GM19043 (cell line): ENCODE data around the gene CDHR3.

Experiments
- ATAC-seq: cut with Tn5 transposase; IDR thresholded peaks from one replicate; pipeline ENCODE4 v1.9.1; 2021; ENCODE audit warnings: low read depth; ENCODE audit not compliant: unreplicated experiment

Gene CDHR3

DNA sequence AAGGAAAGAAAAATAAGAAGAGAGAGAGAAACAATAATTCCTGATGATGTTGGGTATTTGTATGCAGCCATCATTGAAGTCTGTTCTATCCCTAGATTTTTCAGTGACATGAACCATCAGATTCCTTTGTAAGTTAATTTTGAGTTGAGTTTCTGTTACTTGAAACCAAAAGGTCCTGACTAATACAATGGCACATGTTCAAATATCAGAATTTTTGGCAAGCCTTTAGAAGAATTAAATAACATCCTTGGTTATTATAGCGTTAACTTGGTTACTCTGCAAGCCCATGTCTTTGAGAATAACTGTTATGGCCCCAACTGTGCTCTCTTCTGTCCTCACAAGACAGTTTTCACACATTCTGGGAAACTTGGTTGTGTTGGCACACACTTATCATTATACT lies 82.5 kb downstream of the CDHR3 start:
- no peak for ATAC-seq

DNA sequence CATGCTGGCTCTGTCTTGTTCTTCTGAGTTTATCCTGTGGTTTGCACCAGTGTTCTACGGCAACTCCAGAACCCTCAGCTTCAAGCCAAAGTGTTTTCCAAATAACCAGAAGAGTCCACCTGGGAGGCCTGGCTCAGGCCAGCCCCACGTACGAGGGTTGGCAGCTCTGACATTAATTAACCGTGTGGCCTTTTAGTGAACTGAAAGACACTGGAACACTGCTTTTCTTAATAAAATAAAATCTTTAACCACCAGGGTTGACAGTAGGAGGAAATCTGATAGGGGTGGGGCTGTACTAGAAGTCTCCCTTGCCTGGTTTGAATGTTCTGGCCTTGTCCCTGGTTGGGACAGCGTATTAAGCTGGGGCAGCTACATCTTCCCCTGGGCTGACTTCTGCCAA lies 84.1 kb downstream of the CDHR3 start:
- ATAC-seq: no peak

DNA sequence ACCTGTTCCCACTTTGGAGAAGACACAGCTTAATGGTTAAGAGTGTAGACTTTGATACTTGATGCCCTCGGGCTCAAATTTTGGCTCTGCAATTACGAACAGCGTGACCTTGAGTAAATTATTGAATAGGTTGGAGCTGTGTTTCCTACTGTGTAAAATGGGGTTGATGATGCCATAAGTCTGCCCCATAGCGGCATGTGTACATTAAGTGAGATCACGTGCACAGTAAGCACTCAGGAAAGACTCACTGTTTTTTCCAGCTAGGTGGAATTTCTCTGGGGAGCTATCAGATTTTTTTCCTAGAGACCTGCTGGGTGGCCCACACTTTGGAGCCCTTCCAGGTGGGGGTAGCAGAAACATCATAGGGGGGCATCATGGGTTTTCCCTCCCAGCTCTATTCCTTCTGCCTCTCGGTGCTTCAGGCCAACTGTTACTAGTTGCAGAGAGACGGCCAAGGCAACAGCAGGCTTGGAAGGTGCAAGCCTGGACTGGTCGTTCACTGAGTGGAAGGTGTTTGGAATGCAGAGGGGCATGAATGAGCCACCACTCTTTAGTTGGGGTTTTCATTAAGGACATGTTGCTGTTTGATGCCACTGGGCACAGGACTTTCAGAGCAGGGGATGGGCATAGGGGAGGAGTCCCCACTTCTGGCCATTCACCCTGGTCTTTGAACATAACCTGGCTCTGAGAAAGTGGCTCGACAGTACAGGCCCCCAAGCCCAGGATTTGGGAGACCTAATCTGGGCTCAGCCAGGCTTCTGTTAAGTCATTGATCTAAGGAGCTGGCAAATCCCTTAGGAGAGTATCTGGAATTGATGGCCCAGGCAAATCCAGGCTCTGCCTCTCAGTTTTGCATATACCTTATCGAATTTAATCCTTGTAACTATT lies 85.0 kb downstream of the CDHR3 start:
- no peak for ATAC-seq

GRCh38 chr7:106048706-106049020 lies 85.6 kb downstream of the CDHR3 start:
- ATAC-seq: no peak

DNA sequence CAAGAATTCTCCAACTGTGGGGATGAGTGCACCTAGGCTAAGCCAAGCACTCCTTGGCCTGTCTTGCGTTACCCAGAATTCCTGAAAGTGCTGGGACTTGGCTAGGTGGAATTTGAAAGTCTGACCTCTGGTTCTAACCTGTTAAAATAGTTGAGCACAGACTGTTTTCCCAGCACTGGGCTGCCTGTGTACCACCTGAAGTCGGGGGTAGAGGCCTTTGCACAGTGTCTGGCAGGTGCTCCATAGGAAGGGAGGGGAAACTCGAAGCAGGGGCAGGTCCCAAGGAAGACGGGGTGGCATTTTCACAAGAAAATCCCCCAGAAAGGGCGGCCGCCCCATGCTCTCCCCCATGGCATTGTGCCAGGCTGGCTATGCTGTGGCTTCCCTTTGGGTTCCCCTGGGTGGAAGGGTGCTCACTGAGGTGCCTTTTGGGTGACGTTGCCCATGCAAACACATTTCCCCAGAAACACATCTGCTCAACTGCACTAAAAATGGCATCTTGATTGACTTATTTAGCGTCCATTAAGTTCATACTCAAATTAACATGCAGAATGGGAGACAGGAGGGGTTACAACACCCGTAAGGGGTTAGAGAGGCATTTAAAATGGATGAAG lies 86.2 kb downstream of the CDHR3 start:
- no peak for ATAC-seq

DNA sequence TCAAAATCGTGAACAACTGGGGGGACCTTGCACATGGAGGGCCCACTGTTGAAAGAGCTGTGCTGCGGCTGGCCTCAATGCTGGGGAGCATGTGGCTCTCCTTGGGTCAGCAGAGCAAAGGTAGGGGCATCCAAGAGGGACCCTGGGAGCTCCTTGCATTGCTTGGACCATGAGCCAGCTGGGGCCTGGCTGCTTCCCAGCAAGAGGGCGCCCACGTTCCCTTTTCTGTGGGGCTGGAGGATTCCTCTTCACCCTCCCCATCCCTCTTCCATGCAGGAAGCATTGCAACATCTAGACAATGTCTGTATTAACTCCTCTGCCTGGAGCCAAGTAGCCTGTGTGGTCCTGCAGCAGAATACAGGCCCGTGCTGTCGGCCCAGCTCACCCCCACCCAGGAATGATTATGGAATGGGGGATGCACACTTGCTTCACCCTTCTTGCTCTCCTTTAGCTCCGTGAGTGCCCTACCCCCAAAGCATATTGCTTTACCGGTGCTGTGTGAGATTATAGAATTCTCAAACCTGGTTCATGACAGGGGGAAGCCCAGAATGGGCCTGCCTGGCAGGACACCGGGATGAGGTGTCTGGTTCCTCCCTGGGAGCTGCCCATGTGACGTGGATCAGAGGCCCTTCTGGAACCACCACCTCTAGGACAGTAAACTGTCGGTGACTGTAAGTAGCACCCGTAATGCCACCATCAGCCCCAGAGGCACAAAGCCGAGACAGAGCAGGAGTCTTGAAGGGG lies 87.1 kb downstream of the CDHR3 start:
- ATAC-seq: no peak

DNA sequence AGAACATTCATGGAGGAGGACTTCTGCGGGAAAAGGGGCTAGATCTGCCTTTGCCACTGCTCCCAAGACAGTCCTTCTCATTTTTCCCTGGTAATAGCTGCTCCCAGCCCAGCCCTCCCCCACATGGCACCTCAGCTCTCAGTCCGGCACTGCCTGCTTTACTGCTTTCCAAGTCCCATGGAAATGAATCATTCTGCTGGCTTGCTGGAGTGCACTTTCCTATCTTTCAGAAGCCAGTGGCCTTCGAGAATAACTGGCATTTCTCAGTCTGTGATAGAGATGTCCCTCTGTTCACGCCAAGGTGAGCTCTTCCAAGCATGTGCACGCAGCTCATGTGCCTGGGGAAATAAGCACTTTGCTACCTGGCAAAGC lies 87.7 kb downstream of the CDHR3 start:
- ATAC-seq: no peak

DNA sequence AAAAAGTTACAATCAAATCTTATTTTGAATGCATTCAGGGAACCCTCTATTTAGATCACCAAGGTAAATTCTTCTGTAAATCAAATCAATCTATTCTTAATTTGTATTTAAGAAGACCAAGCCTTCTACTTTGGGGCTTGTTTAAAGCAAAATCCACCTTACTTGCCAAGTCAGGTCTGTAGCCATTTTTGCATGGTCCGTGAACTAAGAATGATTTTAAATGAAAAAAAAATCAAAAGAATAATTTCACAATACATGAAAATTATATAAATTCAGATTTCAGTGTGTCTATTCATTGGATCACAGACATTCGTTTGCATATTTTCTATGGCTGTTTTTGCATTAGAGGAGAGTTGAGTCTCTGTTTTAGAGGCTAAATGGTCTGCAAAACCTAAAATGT lies 89.6 kb downstream of the CDHR3 start:
- ATAC-seq: no peak

GRCh38 chr7:106053109-106053508 lies 90.0 kb downstream of the CDHR3 start:
- no peak for ATAC-seq

- no peak for ATAC-seq
Observed at GRCh38 chr7:106054156-106054910, 91.3 kb downstream of the CDHR3 start.

- no peak for ATAC-seq
Observed at GRCh38 chr7:106054971-106055532, 92.0 kb downstream of the CDHR3 start.

DNA sequence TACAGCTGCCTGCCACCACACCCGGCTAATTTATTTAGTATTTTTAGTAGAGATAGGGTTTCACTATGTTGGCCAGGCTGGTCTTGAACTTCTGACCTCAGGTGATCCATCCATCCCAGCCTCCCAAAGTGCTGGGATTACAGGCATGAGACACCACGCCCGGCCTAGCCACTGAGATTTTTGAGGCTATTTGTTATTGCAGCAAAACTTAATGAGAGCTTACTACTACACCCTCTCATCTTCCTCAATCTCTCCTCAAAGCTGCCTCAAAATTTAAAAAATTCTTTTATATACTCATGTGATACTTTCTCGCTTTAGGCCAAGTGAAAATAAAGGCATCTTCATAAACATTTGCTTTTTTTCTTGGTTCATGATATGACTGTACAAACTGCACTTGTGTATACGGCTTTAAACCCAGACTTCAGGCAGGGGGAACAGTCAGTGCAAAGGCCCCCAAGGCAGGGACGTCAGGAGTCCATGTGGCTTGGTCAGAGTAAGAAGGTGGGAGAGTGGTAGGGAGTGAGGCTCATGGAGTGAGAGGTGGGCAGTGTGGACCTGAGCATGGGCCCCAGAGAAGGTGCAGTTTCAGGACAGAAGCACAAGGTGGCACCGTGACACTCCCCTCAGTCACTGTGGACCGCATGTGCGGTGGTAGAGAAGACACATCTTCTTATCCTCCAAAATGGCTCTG lies 93.6 kb downstream of the CDHR3 start:
- ATAC-seq: peak; percentile 40

- no peak for ATAC-seq
Observed at GRCh38 chr7:106057204-106057961, 94.3 kb downstream of the CDHR3 start.

DNA sequence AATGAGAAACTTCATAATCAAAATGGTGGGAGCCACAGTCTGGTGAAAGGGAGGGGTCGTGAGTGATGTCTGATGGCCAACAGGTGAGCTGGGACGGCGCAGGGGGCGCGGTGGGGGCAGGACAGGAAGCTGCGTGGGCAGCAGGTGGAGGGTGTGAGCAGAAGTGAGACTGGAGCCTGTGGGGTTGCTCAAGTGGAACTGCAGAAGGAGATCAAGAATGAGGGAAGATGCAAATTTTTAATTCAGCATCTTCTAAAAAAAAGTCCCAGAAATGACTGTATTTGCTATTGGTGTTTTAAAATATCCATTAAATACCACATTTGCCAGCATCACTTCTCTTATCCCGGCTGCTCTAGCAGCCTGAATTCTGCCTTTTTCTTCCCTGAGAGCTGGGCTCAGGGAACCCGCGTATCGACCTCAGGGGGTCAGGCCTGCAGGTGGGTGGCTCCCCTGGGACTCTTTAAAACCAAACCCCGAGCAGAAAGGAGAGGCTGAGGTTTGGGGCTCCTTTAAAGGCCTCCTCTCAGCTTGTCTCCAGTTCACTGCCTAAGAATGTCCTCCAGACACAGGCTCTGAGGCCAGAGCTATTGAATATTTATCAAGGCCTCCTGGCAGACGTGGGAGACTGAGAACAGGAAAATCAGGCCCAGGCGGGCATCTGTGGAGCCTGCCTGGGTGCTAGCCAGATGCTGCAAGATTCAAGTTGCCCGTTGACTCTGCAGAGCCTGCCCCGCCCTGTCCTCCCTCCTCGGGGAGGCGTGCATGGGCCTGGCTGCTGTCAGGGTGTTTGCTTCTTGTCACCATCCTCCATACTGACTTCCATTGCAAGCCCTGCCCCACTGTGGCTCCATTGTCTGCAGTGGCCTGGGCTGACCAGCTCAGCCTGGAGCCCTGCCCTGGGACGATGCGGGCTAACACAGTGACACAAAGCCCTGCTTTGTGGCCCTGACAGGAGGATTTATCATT lies 95.2 kb downstream of the CDHR3 start:
- peak; percentile 59 for ATAC-seq

GRCh38 chr7:106058928-106059324 lies 95.9 kb downstream of the CDHR3 start:
- no peak for ATAC-seq

DNA sequence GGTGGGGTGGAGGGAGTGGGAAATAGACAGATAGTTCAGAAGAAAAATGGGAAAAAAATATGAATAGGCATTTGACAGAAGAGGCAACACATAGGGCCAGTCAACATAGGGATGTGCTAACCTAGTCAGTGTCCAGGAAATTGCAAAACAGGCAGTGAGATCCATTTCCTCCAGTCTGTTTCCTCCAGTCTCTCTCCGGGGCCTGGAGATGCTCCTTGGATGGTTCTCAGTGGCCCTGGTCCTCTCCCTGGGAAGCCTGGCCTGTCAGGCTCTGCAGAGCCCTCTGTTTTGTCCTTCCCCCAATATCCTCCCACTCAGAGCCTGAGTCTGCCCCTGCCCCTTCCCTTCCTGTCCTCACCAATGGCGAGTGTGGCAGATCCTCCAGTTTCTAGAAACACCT lies 96.5 kb downstream of the CDHR3 start:
- no peak for ATAC-seq

DNA sequence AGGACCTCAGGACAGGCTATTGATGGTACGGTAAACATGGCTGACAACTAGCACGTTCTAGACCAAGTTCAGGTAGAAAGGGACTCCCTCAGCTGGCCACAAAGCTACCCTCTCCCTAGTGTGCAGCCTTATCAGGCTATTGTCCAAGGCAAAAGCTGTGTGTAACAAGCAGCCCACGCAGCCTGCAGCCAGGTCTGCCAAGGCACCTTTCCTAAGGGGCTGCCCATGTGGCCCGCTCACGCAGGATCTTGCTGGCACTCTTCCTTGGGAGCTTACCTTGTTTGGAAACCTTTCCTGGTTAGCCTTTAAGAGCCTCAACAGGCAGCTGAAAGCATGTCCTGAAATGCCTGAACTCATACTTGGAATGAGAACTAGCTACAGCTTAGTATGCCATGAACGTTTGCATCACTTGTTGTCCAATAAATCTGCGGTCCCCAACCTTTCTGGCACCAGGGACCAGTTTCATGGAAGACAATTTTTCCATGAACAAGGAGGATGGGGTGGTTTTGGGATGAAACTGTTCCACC lies 97.4 kb downstream of the CDHR3 start:
- no peak for ATAC-seq
